ENCODE results near the gene KRTCAP3.
A peak's percentile ranks its signal among the peaks of the same experiment; 100 is the strongest.

KRTCAP3 gene

GRCh38 chr2:27464443-27464842 is 22.3 kb downstream of the KRTCAP3 start:
- H3K36me3 Mint-ChIP-seq (ENCODE audit: low read depth): no peaks in the 10 kb centered on the region
- H3K4me1 Mint-ChIP-seq: no peaks in the 10 kb centered on the region
- H3K4me3 Mint-ChIP-seq: no peak overlapping the region
- DNase-seq (no peak), ATAC-seq (no peak)
- H3K27ac Mint-ChIP-seq: no peak overlapping the region
- H3K9me3 Mint-ChIP-seq: no peaks in the 10 kb centered on the region
- no peaks in the 10 kb centered on the region for H3K27me3 Mint-ChIP-seq

- Mint-ChIP-seq H3K9me3 (no peaks in the 10 kb centered on the region), H3K4me1 (no peaks in the 10 kb centered on the region), H3K27me3 (no peaks in the 10 kb centered on the region), H3K27ac (no peak overlapping the region), H3K36me3 (ENCODE audit: low read depth) (peaks cover 12% of the 10 kb centered on the region), H3K4me3 (no peak overlapping the region)
- DNase-seq (no peak), ATAC-seq (no peak)
Observed at GRCh38 chr2:27471961-27472360, 29.8 kb downstream of the KRTCAP3 start.

GRCh38 chr2:27485496-27485895 is 43.3 kb downstream of the KRTCAP3 start:
- peaks cover 3% of the 10 kb centered on the region for H3K27me3 Mint-ChIP-seq
- no peaks in the 10 kb centered on the region for H3K36me3 Mint-ChIP-seq (ENCODE audit: low read depth)
- no peak overlapping the region for H3K27ac Mint-ChIP-seq
- ATAC-seq (no peak), DNase-seq (no peak)
- H3K4me1 Mint-ChIP-seq: peaks cover 18% of the 10 kb centered on the region
- H3K9me3 Mint-ChIP-seq: no peaks in the 10 kb centered on the region
- H3K4me3 Mint-ChIP-seq: no peak overlapping the region

GRCh38 chr2:27489118-27489497 is 46.9 kb downstream of the KRTCAP3 start:
- ATAC-seq (no peak), DNase-seq (no peak)
- H3K4me1 Mint-ChIP-seq: peaks cover 21% of the 10 kb centered on the region
- H3K36me3 Mint-ChIP-seq (ENCODE audit: low read depth): no peaks in the 10 kb centered on the region
- H3K9me3 Mint-ChIP-seq: no peaks in the 10 kb centered on the region
- H3K27me3 Mint-ChIP-seq: peaks cover 18% of the 10 kb centered on the region
- H3K27ac Mint-ChIP-seq: peak overlapping the region; percentile 86
- H3K4me3 Mint-ChIP-seq: peak overlapping the region; percentile 87

GRCh38 chr2:27489498-27490397 is 47.6 kb downstream of the KRTCAP3 start, which contains the start of gene IFT172:
TSS of gene IFT172 (minus strand) at chr2:27489743. CDS start at chr2:27489653, 90 bp downstream.
- Mint-ChIP-seq H3K36me3 (ENCODE audit: low read depth) (no peaks in the 10 kb centered on the region), H3K27ac (peak within 1 kb of the TSS; percentile 86), H3K9me3 (no peaks in the 10 kb centered on the region), H3K4me3 (peak within 1 kb of the TSS; percentile 87), H3K4me1 (peaks cover 25% of the 10 kb centered on the region), H3K27me3 (peaks cover 20% of the 10 kb centered on the region)
- DNase-seq: peak; percentile 99
- peak; percentile 96 for ATAC-seq

GRCh38 chr2:27492557-27492956 is 50.4 kb downstream of the KRTCAP3 start:
- Mint-ChIP-seq H3K27ac (no peak overlapping the region), H3K9me3 (no peaks in the 10 kb centered on the region), H3K4me3 (no peak overlapping the region), H3K27me3 (peaks cover 44% of the 10 kb centered on the region), H3K4me1 (peaks cover 33% of the 10 kb centered on the region), H3K36me3 (ENCODE audit: low read depth) (no peaks in the 10 kb centered on the region)
- ATAC-seq (no peak), DNase-seq (no peak)

- no peak for DNase-seq
- Mint-ChIP-seq H3K4me3 (peak overlapping the region; percentile 38), H3K4me1 (peaks cover 28% of the 10 kb centered on the region), H3K9me3 (no peaks in the 10 kb centered on the region), H3K27me3 (peaks cover 52% of the 10 kb centered on the region), H3K36me3 (ENCODE audit: low read depth) (no peaks in the 10 kb centered on the region), H3K27ac (no peak overlapping the region)
- ATAC-seq: no peak
Observed at GRCh38 chr2:27493948-27494283, 51.7 kb downstream of the KRTCAP3 start.

Data from activated naive CD8-positive, alpha-beta T cell treated with anti-CD3 and anti-CD28 coated beads, Interleukin-2, amount 50 U/mL, for 24 hours (primary cell).